GM21619 (cell line): Measurements from ENCODE around the gene JUND.

Source experiments
- ATAC-seq: cut with Tn5 transposase; IDR thresholded peaks from one replicate; pipeline ENCODE4 v1.9.1; 2021; ENCODE audit not compliant: unreplicated experiment

The JUND gene

GRCh38 chr19:18308948-18309325 is 27.5 kb upstream of the JUND start:
- no peak for ATAC-seq

GRCh38 chr19:18308051-18308947 is 26.9 kb upstream of the JUND start:
- no peak for ATAC-seq

GRCh38 chr19:18307271-18307681 is 25.9 kb upstream of the JUND start:
- ATAC-seq: no peak

DNA sequence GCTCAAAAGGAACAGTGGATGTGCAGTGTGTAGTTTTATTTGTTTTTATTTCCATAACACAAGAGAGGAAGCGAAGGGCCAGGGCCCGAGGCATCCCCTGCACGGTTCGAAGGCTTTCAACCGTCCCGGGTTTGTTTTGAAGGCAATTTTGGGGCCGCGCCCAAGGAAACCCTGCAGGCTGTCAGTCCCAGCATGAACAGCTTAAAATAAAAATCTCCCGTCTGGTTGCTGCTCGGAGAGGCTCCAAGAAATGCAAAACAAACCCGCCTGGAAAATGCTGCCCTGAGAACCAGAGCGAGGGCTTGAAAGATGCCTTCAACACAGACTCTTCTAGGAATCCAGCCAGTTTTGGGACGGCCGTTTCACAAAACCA is 25.5 kb upstream of the JUND start:
- no peak for ATAC-seq

- no peak for ATAC-seq
These were observed 24.9 kb upstream of the JUND start for GRCh38 chr19:18306209-18306887.

- ATAC-seq: no peak
These were observed 23.3 kb upstream of the JUND start for GRCh38 chr19:18304458-18305310.

- no peak for ATAC-seq
These were observed 22.7 kb upstream of the JUND start for GRCh38 chr19:18304208-18304457.

DNA sequence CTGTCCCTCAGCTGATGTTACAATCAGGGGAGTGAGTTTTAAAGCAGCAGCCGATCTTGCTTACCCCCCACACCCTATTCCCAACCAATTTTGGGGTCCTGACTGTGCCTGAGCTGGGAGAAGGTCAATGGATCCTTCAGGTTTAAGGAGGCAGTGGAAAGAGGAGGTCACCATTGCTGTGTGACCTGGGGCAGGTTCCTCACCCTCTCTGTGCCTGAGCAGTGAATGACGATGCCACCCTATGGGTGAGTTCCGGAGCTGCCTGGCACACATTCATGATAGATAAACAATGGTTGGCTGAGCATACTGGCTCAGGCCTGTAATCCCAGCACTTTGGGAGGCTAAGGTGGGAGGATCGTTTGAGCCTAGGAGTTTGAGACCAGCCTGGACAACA is 20.3 kb upstream of the JUND start:
- no peak for ATAC-seq

- ATAC-seq: no peak
These were observed 19.7 kb upstream of the JUND start for GRCh38 chr19:18300930-18301717.

- no peak for ATAC-seq
These were observed 18.2 kb upstream of the JUND start for GRCh38 chr19:18299654-18300053.

GRCh38 chr19:18298601-18299000 is 17.2 kb upstream of the JUND start:
- ATAC-seq: no peak

DNA sequence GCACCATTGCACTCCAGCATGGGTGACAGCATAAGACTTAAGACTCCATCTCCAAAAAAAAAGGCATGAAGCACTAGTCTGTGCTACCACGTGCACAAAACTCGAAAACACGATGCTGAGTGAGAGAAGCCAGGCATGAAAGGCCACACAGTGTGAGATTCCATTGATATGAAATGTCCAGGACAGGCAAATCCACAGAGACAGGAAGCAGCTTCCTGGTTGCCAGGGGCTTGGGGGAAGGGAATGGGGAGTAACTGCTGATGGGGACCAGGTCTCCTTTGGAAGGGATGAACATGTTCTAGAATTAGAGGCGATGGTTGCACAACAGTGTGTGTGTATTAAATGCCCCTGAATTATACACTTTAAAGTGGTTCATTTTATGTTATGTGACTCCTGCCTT is 15.9 kb upstream of the JUND start:
- no peak for ATAC-seq

- ATAC-seq: no peak
These were observed 13.6 kb upstream of the JUND start for GRCh38 chr19:18295034-18295451.

DNA sequence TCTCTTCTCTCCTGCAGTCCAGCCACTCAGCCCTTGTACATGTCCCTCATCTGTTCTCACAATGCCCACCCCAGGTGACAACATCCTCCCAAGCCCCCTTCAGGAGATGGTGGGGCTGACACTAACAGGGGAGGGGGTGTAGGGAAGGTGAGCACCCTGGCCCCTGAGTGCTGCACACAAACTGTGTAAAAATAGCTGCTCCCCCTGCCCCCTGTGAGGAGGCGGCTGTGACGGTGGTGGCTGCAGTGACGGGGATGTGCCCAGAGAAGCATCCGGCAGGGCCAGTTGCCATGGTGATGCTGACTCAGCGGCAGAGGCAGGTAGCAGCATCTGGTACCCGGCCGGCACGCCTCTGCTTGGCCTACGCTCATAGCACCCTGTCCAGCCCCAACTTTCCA is 13.0 kb upstream of the JUND start:
- ATAC-seq: no peak

- ATAC-seq: no peak
These were observed 12.4 kb upstream of the JUND start for GRCh38 chr19:18293642-18294466.

- no peak for ATAC-seq
These were observed 11.6 kb upstream of the JUND start for GRCh38 chr19:18292810-18293641.

- ATAC-seq: no peak
These were observed 11.0 kb upstream of the JUND start for GRCh38 chr19:18292462-18292809.

DNA sequence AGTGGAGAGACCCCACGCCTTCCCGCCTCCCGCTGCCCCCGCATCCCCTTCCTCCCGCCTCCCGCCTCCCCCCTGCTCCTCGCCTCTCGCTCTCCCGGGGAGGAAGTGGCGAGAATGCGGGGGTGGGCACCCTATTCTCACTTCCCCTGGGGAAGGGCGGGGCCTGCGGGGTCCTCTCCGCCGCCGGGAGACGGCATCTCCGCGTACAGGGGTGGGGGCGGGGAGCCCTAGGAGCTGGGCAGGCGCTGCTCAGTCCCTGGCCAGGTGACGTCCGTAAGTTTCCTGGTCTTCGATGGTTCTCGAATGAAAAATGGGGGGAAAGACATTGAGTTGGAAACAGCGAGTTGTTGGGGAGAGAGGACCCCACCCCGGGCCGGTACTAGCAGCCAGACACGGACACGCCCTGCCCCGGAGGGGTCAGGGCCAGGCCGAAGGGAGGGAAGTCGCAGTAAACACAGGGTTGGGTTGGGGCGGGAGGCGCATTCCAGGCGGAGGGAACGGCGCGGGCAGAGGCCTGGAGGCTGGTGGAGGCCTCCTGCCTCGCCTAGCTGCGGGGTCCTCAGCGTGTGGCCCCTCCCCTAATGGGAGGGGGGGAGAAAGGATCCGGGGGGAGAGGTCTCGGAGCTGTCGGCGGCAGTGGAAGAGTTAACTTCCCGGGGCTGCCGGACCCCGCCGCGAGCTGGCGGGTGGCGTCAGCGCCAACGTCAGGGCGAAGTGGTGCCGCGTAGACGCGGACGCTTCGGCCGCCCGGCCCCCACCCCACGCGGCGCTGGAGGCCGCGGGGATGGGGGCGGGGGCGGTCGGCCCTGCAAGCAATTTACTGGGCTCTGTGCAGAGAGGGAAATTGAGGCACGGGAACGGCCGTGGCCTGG is 10.4 kb upstream of the JUND start:
- ATAC-seq: no peak
